Neural cell (in vitro differentiated cells): ENCODE measurements around the gene RAB3D. TPM values are rescaled to one million over a fixed set of nuclear protein-coding genes. Genes with fewer than 3 reads are reported as not detected.

Source experiments
- H2AFZ ChIP-seq: fragments of 200-600, 300-800 bp; sonication (generic), shearing (Covaris generic); 2 replicates; pipeline ENCODE4 v1.6.0; 2014; ENCODE audit warnings: low read depth, mild to moderate bottlenecking, antibody characterized with exemption, low read length, moderate library complexity
- H3F3A ChIP-seq: fragments of 200-600 bp; shearing (Covaris generic); 2 replicates; pipeline ENCODE4 v1.6.1; 2016; ENCODE audit warnings: mild to moderate bottlenecking, moderate library complexity, mixed read lengths, antibody characterized with exemption, low read length; ENCODE audit not compliant: insufficient read depth, poor library complexity, severe bottlenecking
- H3K27ac ChIP-seq: fragments of 200-600, 300-800 bp; sonication (generic), shearing (Covaris generic); 2 replicates; pipeline ENCODE4 v1.5.1; 2014; ENCODE audit warnings: mild to moderate bottlenecking, low read length, moderate library complexity
- H3K27me3 ChIP-seq: fragments of 300-800, 200-600 bp; sonication (generic), shearing (Covaris generic); 2 replicates; pipeline ENCODE4 v1.6.0; 2014; ENCODE audit warnings: mild to moderate bottlenecking, low read depth, low read length, moderate library complexity; ENCODE audit not compliant: insufficient read depth
- H3K36me3 ChIP-seq: fragments of 300-800, 200-600 bp; sonication (generic), shearing (Covaris generic); 2 replicates; pipeline ENCODE4 v1.5.1; 2014; ENCODE audit warnings: mild to moderate bottlenecking, antibody characterized with exemption, low read length, moderate library complexity; ENCODE audit not compliant: insufficient read depth
- H3K4me2 ChIP-seq: fragments of 300-800, 200-600 bp; sonication (generic), shearing (Covaris generic); 2 replicates; pipeline ENCODE4 v1.6.0; 2014; ENCODE audit warnings: mild to moderate bottlenecking, low read length
- H3K4me3 ChIP-seq: fragments of 300-800, 200-600 bp; sonication (generic), shearing (Covaris generic); 2 replicates; pipeline ENCODE4 v1.5.1; 2014; ENCODE audit warnings: mild to moderate bottlenecking, low read length, moderate library complexity
- H3K79me2 ChIP-seq: fragments of 200-600 bp; shearing (Covaris generic); replicated peaks from 2 replicates; pipeline ENCODE4 v1.6.0; 2014; ENCODE audit warnings: mild to moderate bottlenecking, low read length, moderate library complexity; ENCODE audit not compliant: insufficient read depth
- H3K9ac ChIP-seq: fragments of 300-800, 200-600 bp; sonication (generic), shearing (Covaris generic); 2 replicates; pipeline ENCODE4 v1.6.1; 2016; ENCODE audit warnings: mild to moderate bottlenecking, low read length, mixed read lengths
- H3K9me2 ChIP-seq: fragments of 200-600 bp; shearing (Covaris generic); 2 replicates; pipeline ENCODE4 v1.6.1; 2016; ENCODE audit warnings: mild to moderate bottlenecking, low read length, mixed read lengths; ENCODE audit not compliant: insufficient read depth
- H3K9me3 ChIP-seq: fragments of 200-600, 300-800 bp; sonication (generic), shearing (Covaris generic); 2 replicates; pipeline ENCODE4 v1.6.1; 2016; ENCODE audit warnings: mild to moderate bottlenecking, mixed run types, low read length, moderate library complexity, mixed read lengths
- H4K20me1 ChIP-seq: fragments of 200-600 bp; shearing (Covaris generic); 2 replicates; pipeline ENCODE4 v1.6.1; 2016; ENCODE audit warnings: mild to moderate bottlenecking, mixed run types; ENCODE audit not compliant: insufficient read depth
- EP300 ChIP-seq: fragments of 450-650 bp; conservative IDR thresholded peaks from 2 replicates; pipeline ENCODE4 v1.6.1; 2014; ENCODE audit warnings: antibody characterized with exemption, mild to moderate bottlenecking, moderate library complexity; ENCODE audit not compliant: poor library complexity, severe bottlenecking
- EZH2 ChIP-seq: fragments of 200-600, 300-800 bp; shearing (Covaris generic), sonication (generic); IDR thresholded peaks from 2 replicates; pipeline ENCODE4 v1.6.1; 2014; ENCODE audit warnings: antibody characterized with exemption, low read length, borderline replicate concordance, mild to moderate bottlenecking; ENCODE audit not compliant: insufficient read depth, poor library complexity, severe bottlenecking
- MXI1 ChIP-seq: fragments of 450-650 bp; conservative IDR thresholded peaks from 2 replicates; pipeline ENCODE4 v1.6.1; 2014; ENCODE audit warnings: antibody characterized with exemption, mild to moderate bottlenecking; ENCODE audit not compliant: poor library complexity, severe bottlenecking
- POLR2AphosphoS5 ChIP-seq: IDR thresholded peaks from 2 replicates; pipeline ENCODE4 v1.6.1; 2012
- RAD21 ChIP-seq: fragments of 450-650 bp; conservative IDR thresholded peaks from 2 replicates; pipeline ENCODE4 v1.6.1; 2014; ENCODE audit warnings: antibody characterized with exemption, mild to moderate bottlenecking, moderate library complexity
- SMC3 ChIP-seq: fragments of 450-650 bp; conservative IDR thresholded peaks from 2 replicates; pipeline ENCODE4 v1.6.1; 2014; ENCODE audit warnings: antibody characterized with exemption, mild to moderate bottlenecking, moderate library complexity; ENCODE audit not compliant: poor library complexity
- TAF1 ChIP-seq: IDR thresholded peaks from 2 replicates; pipeline ENCODE4 v1.6.1; 2012; ENCODE audit warnings: low read depth
- polyA plus RNA-seq: library from polyadenylated mRNA; depleted of rRNA; stranded (reverse); fragments of >200 nt; gene quantifications from 2 replicates; pipeline ENCODE4 v1.2.3, GENCODE V29; 2014
- TF ChIP-seq, protein P1 (sequence below): fragments of 450-650 bp; IDR thresholded peaks from 2 replicates; pipeline ENCODE4 v1.5.1; 2014; ENCODE audit warnings: antibody characterized with exemption, mild to moderate bottlenecking, moderate library complexity; ENCODE audit not compliant: poor library complexity, severe bottlenecking
- TF ChIP-seq, protein P2 (sequence below): IDR thresholded peaks from 2 replicates; pipeline ENCODE4 v1.6.1; 2012; ENCODE audit warnings: borderline replicate concordance

The RAB3D gene
- polyA plus RNA-seq, 1 donor from 2014 or later = 19.3 TPM

DNA sequence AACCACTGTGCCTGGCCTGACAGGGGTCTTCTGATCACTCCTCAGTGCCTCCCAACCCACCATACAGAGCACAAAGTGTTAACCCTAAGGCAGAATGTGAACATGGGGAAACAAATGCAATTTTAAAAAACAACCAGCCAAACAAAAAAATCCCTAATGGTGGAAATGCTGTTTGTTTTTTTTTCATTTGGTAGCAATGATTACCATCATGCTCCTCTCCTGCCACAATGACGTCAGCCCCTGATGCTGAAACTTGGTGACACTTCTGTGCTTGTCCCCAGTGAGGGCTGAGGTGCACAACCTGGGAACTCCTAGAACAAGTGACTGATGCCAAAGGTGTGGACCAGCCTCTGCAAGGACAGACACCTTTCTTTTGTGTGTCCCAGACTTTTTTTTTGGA is 47.5 kb downstream of the RAB3D start:
- H3K9ac ChIP-seq = no peak overlapping the region
- no peaks in the 10 kb centered on the region for H3K27me3 ChIP-seq
- TF ChIP-seq TAF1 (no peak), RAD21 (no peak), EZH2 (no peak)
- TF ChIP-seq, protein P1, sequence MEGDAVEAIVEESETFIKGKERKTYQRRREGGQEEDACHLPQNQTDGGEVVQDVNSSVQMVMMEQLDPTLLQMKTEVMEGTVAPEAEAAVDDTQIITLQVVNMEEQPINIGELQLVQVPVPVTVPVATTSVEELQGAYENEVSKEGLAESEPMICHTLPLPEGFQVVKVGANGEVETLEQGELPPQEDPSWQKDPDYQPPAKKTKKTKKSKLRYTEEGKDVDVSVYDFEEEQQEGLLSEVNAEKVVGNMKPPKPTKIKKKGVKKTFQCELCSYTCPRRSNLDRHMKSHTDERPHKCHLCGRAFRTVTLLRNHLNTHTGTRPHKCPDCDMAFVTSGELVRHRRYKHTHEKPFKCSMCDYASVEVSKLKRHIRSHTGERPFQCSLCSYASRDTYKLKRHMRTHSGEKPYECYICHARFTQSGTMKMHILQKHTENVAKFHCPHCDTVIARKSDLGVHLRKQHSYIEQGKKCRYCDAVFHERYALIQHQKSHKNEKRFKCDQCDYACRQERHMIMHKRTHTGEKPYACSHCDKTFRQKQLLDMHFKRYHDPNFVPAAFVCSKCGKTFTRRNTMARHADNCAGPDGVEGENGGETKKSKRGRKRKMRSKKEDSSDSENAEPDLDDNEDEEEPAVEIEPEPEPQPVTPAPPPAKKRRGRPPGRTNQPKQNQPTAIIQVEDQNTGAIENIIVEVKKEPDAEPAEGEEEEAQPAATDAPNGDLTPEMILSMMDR = no peak
- no peak overlapping the region for H3K4me2 ChIP-seq
- no peaks in the 10 kb centered on the region for H3K9me2 ChIP-seq
- no peak overlapping the region for H2AFZ ChIP-seq
- H3K9me3 ChIP-seq = no peaks in the 10 kb centered on the region
- H3F3A ChIP-seq = no peaks in the 10 kb centered on the region
- H3K4me3 ChIP-seq = no peak overlapping the region
- H3K36me3 ChIP-seq = no peaks in the 10 kb centered on the region
- H4K20me1 ChIP-seq = no peaks in the 10 kb centered on the region
- H3K79me2 ChIP-seq = no peaks in the 10 kb centered on the region
- H3K27ac ChIP-seq = no peak overlapping the region

DNA sequence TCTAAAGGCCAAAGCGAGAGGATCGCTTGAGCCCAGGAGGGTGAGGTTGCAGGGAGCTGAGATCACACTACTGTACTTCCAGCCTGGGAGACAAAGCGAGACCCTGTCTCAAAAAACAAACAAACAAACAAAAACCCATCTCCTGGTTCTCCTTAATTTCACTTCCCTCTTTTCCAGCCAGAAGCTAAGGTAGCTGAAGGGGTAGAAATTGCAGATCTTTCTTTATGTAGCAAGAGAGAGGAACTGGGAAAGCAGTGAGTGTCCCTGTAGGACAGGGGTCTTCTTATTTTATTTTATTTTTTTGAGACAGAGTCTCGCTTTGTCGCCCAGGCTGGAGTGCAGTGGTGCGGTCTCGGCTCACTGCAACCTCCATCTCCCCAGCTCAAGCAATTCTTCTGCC is 48.0 kb downstream of the RAB3D start:
- H3K27me3 ChIP-seq = no peaks in the 10 kb centered on the region
- H3K9ac ChIP-seq = no peak overlapping the region
- H3K27ac ChIP-seq = no peak overlapping the region

More for the DNA sequence above, 48.0 kb downstream of the RAB3D start:
- H3K9me2 ChIP-seq = no peaks in the 10 kb centered on the region
- H4K20me1 ChIP-seq = no peaks in the 10 kb centered on the region
- H3K4me3 ChIP-seq = no peak overlapping the region
- no peak overlapping the region for H3K4me2 ChIP-seq
- H3F3A ChIP-seq = no peaks in the 10 kb centered on the region
- no peaks in the 10 kb centered on the region for H3K9me3 ChIP-seq
- TF ChIP-seq EP300 (no peak), EZH2 (no peak), TAF1 (no peak), SMC3 (no peak), POLR2AphosphoS5 (no peak), MXI1 (no peak), RAD21 (no peak)
- TF ChIP-seq, protein P1 = no peak
- TF ChIP-seq, protein P2, sequence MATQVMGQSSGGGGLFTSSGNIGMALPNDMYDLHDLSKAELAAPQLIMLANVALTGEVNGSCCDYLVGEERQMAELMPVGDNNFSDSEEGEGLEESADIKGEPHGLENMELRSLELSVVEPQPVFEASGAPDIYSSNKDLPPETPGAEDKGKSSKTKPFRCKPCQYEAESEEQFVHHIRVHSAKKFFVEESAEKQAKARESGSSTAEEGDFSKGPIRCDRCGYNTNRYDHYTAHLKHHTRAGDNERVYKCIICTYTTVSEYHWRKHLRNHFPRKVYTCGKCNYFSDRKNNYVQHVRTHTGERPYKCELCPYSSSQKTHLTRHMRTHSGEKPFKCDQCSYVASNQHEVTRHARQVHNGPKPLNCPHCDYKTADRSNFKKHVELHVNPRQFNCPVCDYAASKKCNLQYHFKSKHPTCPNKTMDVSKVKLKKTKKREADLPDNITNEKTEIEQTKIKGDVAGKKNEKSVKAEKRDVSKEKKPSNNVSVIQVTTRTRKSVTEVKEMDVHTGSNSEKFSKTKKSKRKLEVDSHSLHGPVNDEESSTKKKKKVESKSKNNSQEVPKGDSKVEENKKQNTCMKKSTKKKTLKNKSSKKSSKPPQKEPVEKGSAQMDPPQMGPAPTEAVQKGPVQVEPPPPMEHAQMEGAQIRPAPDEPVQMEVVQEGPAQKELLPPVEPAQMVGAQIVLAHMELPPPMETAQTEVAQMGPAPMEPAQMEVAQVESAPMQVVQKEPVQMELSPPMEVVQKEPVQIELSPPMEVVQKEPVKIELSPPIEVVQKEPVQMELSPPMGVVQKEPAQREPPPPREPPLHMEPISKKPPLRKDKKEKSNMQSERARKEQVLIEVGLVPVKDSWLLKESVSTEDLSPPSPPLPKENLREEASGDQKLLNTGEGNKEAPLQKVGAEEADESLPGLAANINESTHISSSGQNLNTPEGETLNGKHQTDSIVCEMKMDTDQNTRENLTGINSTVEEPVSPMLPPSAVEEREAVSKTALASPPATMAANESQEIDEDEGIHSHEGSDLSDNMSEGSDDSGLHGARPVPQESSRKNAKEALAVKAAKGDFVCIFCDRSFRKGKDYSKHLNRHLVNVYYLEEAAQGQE = no peak
- H3K36me3 ChIP-seq = no peaks in the 10 kb centered on the region
- H2AFZ ChIP-seq = no peak overlapping the region
- no peaks in the 10 kb centered on the region for H3K79me2 ChIP-seq
